H1 (cell line): ENCODE data around the gene ATXN2L. TPM values are rescaled to one million over a fixed set of nuclear protein-coding genes. Genes with fewer than 3 reads are reported as not detected.

ENCODE experiments used
- CTCF ChIA-PET: fragments of 300-600 bp; sonication (Branson Sonifier 250); formaldehyde crosslinking; loops from one replicate; lab custom pipeline; 2021; ENCODE audit not compliant: partially characterized antibody; lab: Charles Lee
- POLR2A ChIA-PET: fragments of 300-600 bp; sonication (Branson Sonifier 250); formaldehyde crosslinking; loops from one replicate; lab custom pipeline; 2021; ENCODE audit warnings: inconsistent platforms; ENCODE audit not compliant: partially characterized antibody; lab: Charles Lee
- DNase-seq, 2 experiments: peaks; one replicate each; pipeline versions ENCODE4 v3.0.0 to v3.0.0-alpha.2; 2010 to 2022; ENCODE audit warnings: low spot score in 2 of 2, low read depth in 1 of 2, mixed read lengths in 1 of 2
- FAIRE-seq: peaks from 2 replicates; lab custom pipeline; 2011; peaks lifted over from hg19 to GRCh38; lab: Jason Lieb, UNC
- H2AFZ ChIP-seq: 2 replicates; pipeline ENCODE4 v1.8.1; 2012; ENCODE audit warnings: low read length, inconsistent platforms
- H2AK5ac ChIP-seq: 2 replicates; pipeline ENCODE4 v1.6.1; 2013; ENCODE audit warnings: low read depth, low read length
- H2BK120ac ChIP-seq: replicated peaks from 2 replicates; pipeline ENCODE3; 2013; ENCODE audit warnings: low read depth, low read length, inconsistent platforms
- H2BK12ac ChIP-seq: 2 replicates; pipeline ENCODE4 v1.6.1; 2013; ENCODE audit warnings: low read depth, low read length
- H2BK15ac ChIP-seq: 2 replicates; pipeline ENCODE4 v1.6.1; 2013; ENCODE audit warnings: low read length
- H2BK20ac ChIP-seq: 2 replicates; pipeline ENCODE4 v1.6.1; 2013; ENCODE audit warnings: low read length
- H2BK5ac ChIP-seq: 2 replicates; pipeline ENCODE4 v1.6.1; 2013; ENCODE audit warnings: low read depth, low read length
- H3K14ac ChIP-seq: 2 replicates; pipeline ENCODE4 v1.6.1; 2013; ENCODE audit warnings: inconsistent platforms; ENCODE audit not compliant: insufficient read length
- H3K18ac ChIP-seq: 2 replicates; pipeline ENCODE4 v1.6.1; 2013; ENCODE audit warnings: low read length; ENCODE audit errors: extremely low read depth
- H3K23ac ChIP-seq: 2 replicates; pipeline ENCODE4 v1.6.1; 2013; ENCODE audit warnings: inconsistent platforms; ENCODE audit not compliant: insufficient read length
- H3K23me2 ChIP-seq: 2 replicates; pipeline ENCODE4 v1.6.1; 2013; ENCODE audit warnings: low read depth, low read length
- H3K27ac ChIP-seq: 2 replicates; pipeline ENCODE4 v1.6.1; 2011; ENCODE audit warnings: low read depth, low read length, inconsistent platforms
- H3K27me3 ChIP-seq, 4 experiments: replicated peaks in 1 of 4; 1 replicate in 1 of 4; 2 replicates in 3 of 4; pipeline versions ENCODE4 v1.6.1 to v1.8.1; 2011 to 2013; ENCODE audit warnings: low read length in 3 of 4, mild to moderate bottlenecking in 3 of 4, inconsistent platforms in 2 of 4, mixed read lengths in 2 of 4, moderate library complexity in 1 of 4; ENCODE audit not compliant: control insufficient read depth in 3 of 4, insufficient read depth in 3 of 4; ENCODE audit errors: extremely low read depth in 1 of 4
- H3K36me3 ChIP-seq, 4 experiments: 2 replicates each; pipeline versions ENCODE4 v1.6.1 to v1.8.1; 2011 to 2013; ENCODE audit warnings: mild to moderate bottlenecking in 4 of 4, low read length in 3 of 4, moderate library complexity in 2 of 4, control low read depth in 1 of 4, inconsistent platforms in 1 of 4; ENCODE audit not compliant: insufficient read depth in 4 of 4, control insufficient read depth in 2 of 4
- H3K4ac ChIP-seq: replicated peaks from 2 replicates; pipeline ENCODE3; 2013; ENCODE audit warnings: low read length, low read depth, mixed read lengths, inconsistent platforms; ENCODE audit not compliant: insufficient read length
- H3K4me1 ChIP-seq, 4 experiments: replicated peaks in 1 of 4; 1 replicate in 1 of 4; 2 replicates in 3 of 4; pipeline versions ENCODE4 v1.6.1 to v1.8.1; 2011 to 2013; ENCODE audit warnings: low read length in 3 of 4, inconsistent platforms in 2 of 4, mixed read lengths in 1 of 4; ENCODE audit not compliant: insufficient read depth in 4 of 4, control insufficient read depth in 3 of 4
- H3K4me2 ChIP-seq, 2 experiments: 2 replicates each; pipeline versions ENCODE4 v1.6.1 to v1.8.1; 2011 to 2013; ENCODE audit warnings: low read depth in 2 of 2, low read length in 2 of 2, control low read depth in 1 of 2, inconsistent platforms in 1 of 2, mild to moderate bottlenecking in 1 of 2; ENCODE audit not compliant: insufficient read depth in 1 of 2
- H3K4me3 ChIP-seq, 4 experiments: fragments of 200-600, 300-600 bp in 1 of 4; sonication (generic), shearing (Covaris generic), sonication (Bioruptor Twin) in 1 of 4; 2 replicates each; pipeline versions ENCODE4 v1.5.1 to v1.8.1; 2011 to 2016; ENCODE audit warnings: low read length in 4 of 4, low read depth in 3 of 4, control low read depth in 2 of 4, inconsistent platforms in 2 of 4, mild to moderate bottlenecking in 2 of 4, mixed read lengths in 1 of 4, moderate library complexity in 1 of 4; ENCODE audit not compliant: insufficient read depth in 2 of 4; ENCODE audit errors: extremely low read depth in 1 of 4
- H3K56ac ChIP-seq: replicated peaks from 2 replicates; pipeline ENCODE3; 2013; ENCODE audit warnings: low read depth, mild to moderate bottlenecking, mixed read lengths, low read length, inconsistent platforms; ENCODE audit not compliant: insufficient read length
- H3K79me1 ChIP-seq: 2 replicates; pipeline ENCODE4 v1.6.1; 2013; ENCODE audit warnings: low read depth, low read length, control low read depth
- H3K79me2 ChIP-seq, 2 experiments: 2 replicates each; pipeline versions ENCODE4 v1.6.1 to v1.8.1; 2012 to 2013; ENCODE audit warnings: low read length in 2 of 2, mild to moderate bottlenecking in 2 of 2, inconsistent platforms in 1 of 2; ENCODE audit not compliant: insufficient read depth in 2 of 2, control insufficient read depth in 1 of 2
- H3K9ac ChIP-seq, 4 experiments: replicated peaks in 1 of 4; 1 replicate in 1 of 4; 2 replicates in 3 of 4; pipeline versions ENCODE4 v1.6.1 to v1.8.1; 2011 to 2013; ENCODE audit warnings: low read depth in 3 of 4, low read length in 3 of 4, control low read depth in 2 of 4, mild to moderate bottlenecking in 2 of 4, moderate library complexity in 2 of 4, inconsistent platforms in 1 of 4; ENCODE audit errors: extremely low read depth in 1 of 4
- H3K9me3 ChIP-seq, 2 experiments: 2 replicates each; pipeline versions ENCODE4 v1.6.1 to v1.8.1; 2012 to 2013; ENCODE audit warnings: mild to moderate bottlenecking in 2 of 2, moderate library complexity in 2 of 2, control low read depth in 1 of 2, inconsistent platforms in 1 of 2, low read depth in 1 of 2, low read length in 1 of 2, mixed read lengths in 1 of 2; ENCODE audit not compliant: insufficient read depth in 2 of 2
- H4K20me1 ChIP-seq, 2 experiments: replicated peaks in 1 of 2; 2 replicates each; pipeline versions ENCODE3 to v1.8.1; 2011 to 2013; ENCODE audit warnings: inconsistent platforms in 2 of 2, low read length in 2 of 2, mild to moderate bottlenecking in 1 of 2; ENCODE audit not compliant: insufficient read depth in 2 of 2, control insufficient read depth in 1 of 2
- H4K5ac ChIP-seq: 2 replicates; pipeline ENCODE4 v1.6.1; 2013; ENCODE audit warnings: low read length, low read depth, mixed read lengths, inconsistent platforms; ENCODE audit not compliant: insufficient read length
- H4K8ac ChIP-seq: 2 replicates; pipeline ENCODE4 v1.8.0; 2013; ENCODE audit warnings: mild to moderate bottlenecking, moderate library complexity, low read length, inconsistent platforms; ENCODE audit not compliant: insufficient read depth; ENCODE audit errors: extremely low read depth
- H4K91ac ChIP-seq: replicated peaks from 2 replicates; pipeline ENCODE3; 2013; ENCODE audit warnings: low read length, mixed read lengths, inconsistent platforms; ENCODE audit not compliant: insufficient read length
- BRCA1 ChIP-seq: IDR thresholded peaks from 2 replicates; pipeline ENCODE4 v1.6.1; 2012; ENCODE audit warnings: low read depth, low read length, improper control_type of control experiment
- CBX8 ChIP-seq: fragments of 300-800, 300-1000 bp; sonication (generic); IDR thresholded peaks from 2 replicates; pipeline ENCODE4 v1.7.1; 2016; ENCODE audit warnings: low read depth, low read length, borderline replicate concordance
- CEBPB ChIP-seq: IDR thresholded peaks from 2 replicates; pipeline ENCODE4 v1.6.1; 2012; ENCODE audit warnings: low read depth, low read length
- CHD2 ChIP-seq: IDR thresholded peaks from 2 replicates; pipeline ENCODE4 v1.6.1; 2012; ENCODE audit warnings: low read length, improper control_type of control experiment
- FOSL1 ChIP-seq: IDR thresholded peaks from 2 replicates; pipeline ENCODE4 v1.6.1; 2011; ENCODE audit warnings: mild to moderate bottlenecking, low read depth, low read length, moderate library complexity; ENCODE audit not compliant: insufficient read depth
- GTF2F1 ChIP-seq: IDR thresholded peaks from 2 replicates; pipeline ENCODE4 v1.6.1; 2012; ENCODE audit warnings: low read depth, low read length, improper control_type of control experiment, borderline replicate concordance
- NANOG ChIP-seq: IDR thresholded peaks from 2 replicates; pipeline ENCODE4 v1.6.1; 2011; ENCODE audit warnings: low read length, low read depth, mild to moderate bottlenecking, inconsistent platforms; ENCODE audit not compliant: insufficient read depth, poor library complexity, severe bottlenecking
- NRF1 ChIP-seq: IDR thresholded peaks from 2 replicates; pipeline ENCODE4 v1.6.1; 2011; ENCODE audit warnings: mild to moderate bottlenecking, low read depth, low read length, improper control_type of control experiment
- RNF2 ChIP-seq: fragments of 200-900, 300-1000 bp; sonication (generic); IDR thresholded peaks from 2 replicates; pipeline ENCODE4 v1.7.1; 2016; ENCODE audit warnings: borderline replicate concordance, low read depth, mild to moderate bottlenecking, antibody characterized with exemption, low read length; ENCODE audit not compliant: poor library complexity, severe bottlenecking; ENCODE audit errors: missing control alignments
- SAP30 ChIP-seq: fragments of 300-600 bp; sonication (generic); IDR thresholded peaks from 2 replicates; pipeline ENCODE4 v1.7.1; 2012; ENCODE audit warnings: low read length, moderate library complexity, mild to moderate bottlenecking, inconsistent platforms; ENCODE audit not compliant: insufficient read depth, insufficient replicate concordance
- SIRT6 ChIP-seq: IDR thresholded peaks from one replicate; pipeline ENCODE4 v1.7.1; 2012; ENCODE audit warnings: low read length, inconsistent platforms
- SP1 ChIP-seq: IDR thresholded peaks from 2 replicates; pipeline ENCODE4 v1.6.1; 2011; ENCODE audit warnings: low read depth, low read length
- SP2 ChIP-seq: IDR thresholded peaks from 2 replicates; pipeline ENCODE4 v1.6.1; 2012; ENCODE audit warnings: mild to moderate bottlenecking, low read length, inconsistent platforms
- SP4 ChIP-seq: IDR thresholded peaks from 2 replicates; pipeline ENCODE4 v1.6.1; 2012; ENCODE audit warnings: low read length, inconsistent platforms
- TCF12 ChIP-seq: IDR thresholded peaks from 2 replicates; pipeline ENCODE4 v1.6.1; 2011; ENCODE audit warnings: low read depth, mild to moderate bottlenecking, low read length
- WGBS, 2 experiments: shearing (Covaris generic) in 1 of 2; methylation state at CpG; one replicate each; pipeline versions ENCODE4 v1.1.6 to v1.1.7; 2013 to 2015; ENCODE audit warnings: low lambda C conversion rate in 2 of 2, mixed read lengths in 2 of 2, inconsistent platforms in 1 of 2, low coverage in 1 of 2, missing lambda C conversion rate in 1 of 2; ENCODE audit not compliant: insufficient replicate concordance in 2 of 2, insufficient coverage in 1 of 2, insufficient read length in 1 of 2; ENCODE audit errors: extremely low coverage in 1 of 2, missing lambda C conversion rate in 1 of 2; 5-methylcytosine and 5-hydroxymethylcytosine counted together
- polyA plus RNA-seq, 7 experiments: library from polyadenylated mRNA; depleted of rRNA in 3 of 7; stranded (reverse) in 5 of 7; unstranded in 2 of 7; fragments of >200 nt in 5 of 7; fragments of 200-250 nt in 2 of 7; gene quantifications; 1 replicate in 5 of 7; 2 replicates in 1 of 7; 4 replicates in 1 of 7; pipeline versions ENCODE4 v1.2.1 to v1.2.3, GENCODE V29; 2011 to 2013; ENCODE audit warnings: missing spikeins in 2 of 7, mixed read lengths in 2 of 7
- total RNA-seq: library from RNA; stranded (reverse); fragmentation: NEBNext Ultra II Directional; extraction: Animal tissue kit (Norgen Biotek cat#: 25700); gene quantifications from 2 replicates; pipeline ENCODE4 v1.2.1, GENCODE V29; 2021

ATXN2L gene
- total and polyA plus RNA-seq, 2 of the 8 experiments (the other 6 are each of a cell fraction or from before 2014, with no cell fraction given), result 79.1 to 227 TPM

- Histone ChIP-seq H3K4me1 (peaks cover 0 to under 1% (median 0%) of the 10 kb centered on the region in 4 experiments; a peak in 1 of 7 replicates), H4K91ac (no peak overlapping the region), H3K79me2 (peaks cover 0 to 8% of the 10 kb centered on the region in 2 experiments; a peak in 3 of 4 replicates), H4K8ac (no peak overlapping the region), H2BK15ac (no peak overlapping the region), H3K4me3 (no peak overlapping the region), H2BK120ac (no peak overlapping the region), H3K9me3 (no peaks in the 10 kb centered on the region), H3K4ac (no peak overlapping the region), H2BK12ac (no peak overlapping the region), H2AK5ac (no peak overlapping the region), H3K27me3 (no peaks in the 10 kb centered on the region), H3K18ac (no peak overlapping the region), H4K20me1 (peaks cover 2 to 12% of the 10 kb centered on the region in 2 experiments), H3K79me1 (no peaks in the 10 kb centered on the region), H3K9ac (no peak overlapping the region), H2BK5ac (no peak overlapping the region), H3K56ac (no peak overlapping the region), H3K23me2 (peaks cover 1% of the 10 kb centered on the region; the same call in 1 of the 2 replicates), H2BK20ac (no peak overlapping the region), H3K23ac (no peak overlapping the region), H3K36me3 (peaks cover 31 to 66% (median 47%) of the 10 kb centered on the region in 4 experiments), H4K5ac (no peak overlapping the region), H3K4me2 (no peak overlapping the region), H3K14ac (no peak overlapping the region), H2AFZ (no peak overlapping the region), H3K27ac (no peak overlapping the region)
- 30% methylated on average over 1 of the region's 1 CpG; no CpG with 5 or more reads in 1 of the 2 experiments for WGBS, 2 experiments
- FAIRE-seq (no peak), DNase-seq (no peak)
- ChIA-PET CTCF (interaction anchor here (1.3 kb wide), 1 partner anchor 29 kb away, joined by 3 read pairs; no protein-coding TSS in a partner anchor), POLR2A (interaction anchor here (1.9 to 23.4 kb wide), 4 partner anchors 13 to 61 kb away, joined by 6 to 756 read pairs (median 88); partner anchors contain the start of genes ATP2A1, ATXN2L and SH2B1)
- TF ChIP-seq NRF1, result no peak
- no peak for TF ChIP-seq SP1
- TF ChIP-seq SP2, result no peak
- TF ChIP-seq CEBPB, result no peak
- no peak for TF ChIP-seq GTF2F1
- no peak for TF ChIP-seq SIRT6
- TF ChIP-seq NANOG, result no peak
- no peak for TF ChIP-seq CBX8
- TF ChIP-seq FOSL1, result no peak
- no peak for TF ChIP-seq RNF2
- no peak for TF ChIP-seq TCF12
- TF ChIP-seq BRCA1, result no peak
- TF ChIP-seq SP4, result no peak
- TF ChIP-seq SAP30, result no peak
- no peak for TF ChIP-seq CHD2
These were observed 17.1 kb downstream of the ATXN2L start for GRCh38 chr16:28839899-28840298.
